Sigmoid colon (tissue), 4 donors: ENCODE results near the gene METTL24.
"Not testable (repeated sequence)": the region's sequence is repeated elsewhere in the genome, so short reads cannot be mapped to it uniquely, and the experiment has no call there.

ENCODE experiments used
- CTCF ChIP-seq, 4 experiments: fragments of 450-650 bp in 3 of 4; fragments of 200-600 bp in 1 of 4; IDR thresholded peaks; one replicate each; pipeline ENCODE4 v1.5.1; 2016 to 2019; ENCODE audit warnings: antibody characterized with exemption in 4 of 4, mild to moderate bottlenecking in 3 of 4, moderate library complexity in 2 of 4
- POLR2A ChIP-seq, 2 donors: fragments of 450-650 bp; IDR thresholded peaks; one replicate each; pipeline ENCODE4 v1.6.1; 2016; ENCODE audit warnings: antibody characterized with exemption in 2 of 2, mild to moderate bottlenecking in 2 of 2, moderate library complexity in 2 of 2
- POLR2AphosphoS5 ChIP-seq, 4 donors: sonication (generic); formaldehyde crosslinking; IDR thresholded peaks; one replicate each; pipeline ENCODE4 v1.6.1; 2017; ENCODE audit warnings: antibody characterized with exemption in 4 of 4

- TF ChIP-seq CTCF, POLR2A, POLR2AphosphoS5 (IDR thresholded peaks at IDR 0.05): not testable (repeated sequence)
Observed at GRCh38 chr6:110272781-110273180, 85.4 kb downstream of the METTL24 start.
